Thymus (tissue), 11 donors: Measurements from ENCODE around the gene FAM151B. TPM values are rescaled to one million over a fixed set of nuclear protein-coding genes. Genes with fewer than 3 reads are reported as not detected.
A peak's percentile ranks its signal among the peaks of the same experiment; 100 is the strongest.
"Not testable (repeated sequence)": the region's sequence is repeated elsewhere in the genome, so short reads cannot be mapped to it uniquely, and the experiment has no call there.

Source experiments
- DNase-seq, 9 donors: peaks; one replicate each; pipeline ENCODE4 v3.0.0-alpha.2; 2013; ENCODE audit warnings: low spot score in 9 of 9, low read depth in 6 of 9, missing footprints in 1 of 9
- H3K27ac ChIP-seq, 2 donors: one replicate each; pipeline ENCODE4 v1.5.1; 2013; ENCODE audit warnings: control low read depth in 1 of 2, low read depth in 1 of 2, low read length in 1 of 2, mild to moderate bottlenecking in 1 of 2, moderate library complexity in 1 of 2
- H3K27me3 ChIP-seq, 2 donors: one replicate each; pipeline ENCODE4 v1.5.1; 2013; ENCODE audit warnings: low read length in 1 of 2; ENCODE audit not compliant: control insufficient read depth in 2 of 2, insufficient read depth in 1 of 2
- H3K36me3 ChIP-seq, 2 donors: one replicate each; pipeline ENCODE4 v1.5.1; 2013; ENCODE audit warnings: low read length in 1 of 2, mild to moderate bottlenecking in 1 of 2, moderate library complexity in 1 of 2; ENCODE audit not compliant: control insufficient read depth in 2 of 2, insufficient read depth in 2 of 2
- H3K4me1 ChIP-seq, 2 donors: one replicate each; pipeline ENCODE4 v1.5.1; 2013; ENCODE audit warnings: low read length in 2 of 2; ENCODE audit not compliant: control insufficient read depth in 2 of 2, insufficient read depth in 2 of 2
- H3K4me3 ChIP-seq, 2 donors: one replicate each; pipeline ENCODE4 v1.5.1; 2013; ENCODE audit warnings: low read length in 2 of 2, control low read depth in 1 of 2, mild to moderate bottlenecking in 1 of 2
- H3K9me3 ChIP-seq, 2 donors: one replicate each; pipeline ENCODE4 v1.5.1; 2013; ENCODE audit warnings: low read length in 1 of 2, mild to moderate bottlenecking in 1 of 2; ENCODE audit not compliant: control insufficient read depth in 2 of 2, insufficient read depth in 1 of 2
- WGBS: extraction: QIAGEN DNeasy Blood & Tissue Kit; methylation state at CpG from one replicate; pipeline ENCODE4 v1.1.7; 2013; 5-methylcytosine and 5-hydroxymethylcytosine counted together
- polyA plus RNA-seq: library from polyadenylated mRNA; stranded (reverse); fragments of 200-250 nt; gene quantifications from one replicate; pipeline ENCODE4 v1.2.3, GENCODE V29; 2013
- total RNA-seq: library from RNA; stranded (reverse); fragments of 120-200 nt; gene quantifications from one replicate; pipeline ENCODE4 v1.2.4, GENCODE V29; 2013
- donor health status: healthy.

The FAM151B gene
- total and polyA plus RNA-seq, 2 donors = 0.75 to 1.2 TPM

- not testable (repeated sequence) for DNase-seq, H3K27ac ChIP-seq, H3K4me3 ChIP-seq, H3K4me1 ChIP-seq, H3K27me3 ChIP-seq
- WGBS = 95% methylated on average over 2 of the region's 2 CpGs
- Histone ChIP-seq H3K9me3 (peaks cover 3 to 16% of the 10 kb centered on the region in 2 donors), H3K36me3 (peaks cover 6 to 10% of the 10 kb centered on the region in 2 donors)
Observed at GRCh38 chr5:80470631-80471030, 17.3 kb upstream of the FAM151B start.

- Histone ChIP-seq H3K27me3 (no peaks in the 10 kb centered on the region), H3K27ac (no peak overlapping the region), H3K9me3 (peaks cover 3 to 11% of the 10 kb centered on the region in 2 donors), H3K4me1 (no peaks in the 10 kb centered on the region), H3K4me3 (no peak overlapping the region), H3K36me3 (peaks cover 3 to 10% of the 10 kb centered on the region in 2 donors)
- 99% methylated on average over 2 of the region's 2 CpGs for WGBS
- no peak for DNase-seq
Observed at GRCh38 chr5:80474929-80475328, 13.0 kb upstream of the FAM151B start.

- no peak overlapping the region for H3K4me3 ChIP-seq
- peaks cover 1 to 6% of the 10 kb centered on the region in 2 donors for H3K9me3 ChIP-seq
- no peaks in the 10 kb centered on the region for H3K4me1 ChIP-seq
- DNase-seq = no peak
- no peak overlapping the region for H3K27ac ChIP-seq
- H3K27me3 ChIP-seq = no peaks in the 10 kb centered on the region
- peaks cover 0 to 7% of the 10 kb centered on the region in 2 donors for H3K36me3 ChIP-seq
Observed at GRCh38 chr5:80479713-80480112, 8.2 kb upstream of the FAM151B start.

GRCh38 chr5:80480354-80480753, 7.5 kb upstream of the FAM151B start:
- no peak for DNase-seq
- 95% methylated on average over 2 of the region's 2 CpGs for WGBS
- Histone ChIP-seq H3K36me3 (peaks cover 0 to under 1% of the 10 kb centered on the region in 2 donors), H3K4me1 (no peaks in the 10 kb centered on the region), H3K27me3 (no peaks in the 10 kb centered on the region), H3K27ac (no peak overlapping the region), H3K4me3 (no peak overlapping the region), H3K9me3 (peaks cover 1 to 6% of the 10 kb centered on the region in 2 donors)

GRCh38 chr5:80481019-80481893, 6.6 kb upstream of the FAM151B start:
- no peaks in the 10 kb centered on the region for H3K27me3 ChIP-seq
- H3K36me3 ChIP-seq = no peaks in the 10 kb centered on the region
- no peaks in the 10 kb centered on the region for H3K4me1 ChIP-seq
- peak in 7 of 9 donors; percentile 18 to 59 (median 23) for DNase-seq
- H3K9me3 ChIP-seq = peaks cover 1 to 6% of the 10 kb centered on the region in 2 donors
- 97% methylated on average over 3 of the region's 3 CpGs for WGBS
- H3K27ac ChIP-seq = no peak overlapping the region
- H3K4me3 ChIP-seq = no peak overlapping the region

- Histone ChIP-seq H3K9me3 (peaks cover 1 to 6% of the 10 kb centered on the region in 2 donors), H3K4me3 (no peak overlapping the region), H3K27ac (no peak overlapping the region), H3K36me3 (no peaks in the 10 kb centered on the region), H3K4me1 (peaks cover 0 to 7% of the 10 kb centered on the region in 2 donors), H3K27me3 (peaks cover 0 to 3% of the 10 kb centered on the region in 2 donors)
- 82% methylated on average over 4 of the region's 4 CpGs for WGBS
- no peak for DNase-seq
Observed at GRCh38 chr5:80482578-80482977, 5.3 kb upstream of the FAM151B start.

- peaks cover 2 to 13% of the 10 kb centered on the region in 2 donors for H3K27me3 ChIP-seq
- H3K27ac ChIP-seq = no peak overlapping the region
- no peaks in the 10 kb centered on the region for H3K36me3 ChIP-seq
- H3K4me1 ChIP-seq = peaks cover 0 to 12% of the 10 kb centered on the region in 2 donors
- 99% methylated on average over 3 of the region's 3 CpGs for WGBS
- no peak overlapping the region for H3K4me3 ChIP-seq
- peaks cover 1 to 6% of the 10 kb centered on the region in 2 donors for H3K9me3 ChIP-seq
- DNase-seq = no peak
Observed at GRCh38 chr5:80483636-80484232, 4.2 kb upstream of the FAM151B start.

- Histone ChIP-seq H3K36me3 (no peaks in the 10 kb centered on the region), H3K4me1 (peaks cover 0 to 12% of the 10 kb centered on the region in 2 donors), H3K27ac (peak overlapping the region in 1 of 2 donors; percentile 61), H3K27me3 (peaks cover 2 to 13% of the 10 kb centered on the region in 2 donors), H3K4me3 (peak overlapping the region; percentile 50 to 60), H3K9me3 (peaks cover 1 to 6% of the 10 kb centered on the region in 2 donors)
- no peak for DNase-seq
- 66% methylated on average over 18 of the region's 18 CpGs for WGBS
Observed at GRCh38 chr5:80487444-80487828, 464 bp upstream of the FAM151B start.

- Histone ChIP-seq H3K4me1 (peaks cover 0 to 12% of the 10 kb centered on the region in 2 donors), H3K27me3 (peaks cover 2 to 13% of the 10 kb centered on the region in 2 donors), H3K4me3 (no peak overlapping the region), H3K27ac (no peak overlapping the region), H3K9me3 (no peaks in the 10 kb centered on the region), H3K36me3 (no peaks in the 10 kb centered on the region)
- WGBS = 97% methylated on average over 3 of the region's 3 CpGs
- no peak for DNase-seq
Observed at GRCh38 chr5:80491296-80491695, 3.4 kb downstream of the FAM151B start.
